ENCODE data around the gene DPH7. TPM values are rescaled to one million over a fixed set of nuclear protein-coding genes. Genes with fewer than 3 reads are reported as not detected.
"Not testable (repeated sequence)": the region's sequence is repeated elsewhere in the genome, so short reads cannot be mapped to it uniquely, and the experiment has no call there.

Gene DPH7
- total RNA-seq, 1 experiment from 2014 or later, result 58.4 TPM

DNA sequence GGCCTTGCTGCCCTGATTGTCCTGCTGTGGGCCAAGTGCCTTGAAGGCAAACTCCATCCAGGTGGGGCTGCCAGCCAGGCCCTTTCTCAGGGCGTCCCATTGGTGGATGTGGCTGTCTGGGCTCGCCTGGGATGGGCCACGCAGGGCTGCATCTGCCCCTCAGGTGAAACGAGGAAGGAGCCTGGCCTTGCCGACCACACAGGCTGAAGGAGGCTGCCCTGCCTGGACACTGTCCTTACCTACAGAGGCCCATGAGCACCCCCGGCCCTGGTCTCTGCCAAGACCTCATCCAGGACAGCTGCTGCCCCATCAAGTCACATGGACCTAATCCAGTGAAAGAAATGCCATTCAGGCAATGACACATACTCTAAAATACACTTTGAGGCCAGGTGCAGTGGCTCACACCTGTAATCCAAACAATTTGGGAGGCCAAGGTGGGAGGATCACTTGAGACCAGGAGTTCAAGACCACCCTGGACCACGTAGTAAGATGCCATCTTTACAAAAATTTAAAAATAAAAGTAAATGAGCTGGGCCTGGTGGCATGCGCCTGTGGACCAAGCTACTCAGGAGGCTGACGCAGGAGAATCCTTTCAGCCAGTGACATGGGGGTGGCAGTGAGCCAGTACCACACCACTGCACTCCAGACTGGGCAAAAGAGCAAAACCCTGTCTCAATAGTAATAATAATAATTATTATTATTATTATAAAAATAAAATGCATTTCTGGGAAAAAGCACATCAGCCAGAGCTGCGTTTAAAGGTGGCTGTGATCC, 62.4 kb downstream of the DPH7 start:
- ChIA-PET POLR2A (no interaction called here), CTCF (no interaction called here)
- H3K4me3 ChIP-seq (ENCODE audit: low read depth, low read length), result no peak overlapping the region
- DNase-seq, result no peak
- Mint-ChIP-seq H3K4me3 (ENCODE audit: unreplicated experiment) (no peak overlapping the region), H3K27me3 (ENCODE audit: insufficient read depth, unreplicated experiment) (no peaks in the 10 kb centered on the region), H3K9me3 (ENCODE audit: unreplicated experiment) (no peaks in the 10 kb centered on the region), H3K4me1 (ENCODE audit: low read depth, unreplicated experiment) (peaks cover 8% of the 10 kb centered on the region), H3K27ac (ENCODE audit: unreplicated experiment) (no peak overlapping the region), H3K36me3 (ENCODE audit: insufficient read depth, unreplicated experiment) (no peaks in the 10 kb centered on the region)
- no peaks in the 10 kb centered on the region for H3K36me3 ChIP-seq (ENCODE audit: control insufficient read depth, insufficient read depth, low read length)
- H3K4me1 ChIP-seq, result peaks cover 11% of the 10 kb centered on the region
- no peaks in the 10 kb centered on the region for H3K9me3 ChIP-seq
- TF ChIP-seq CTCF (IDR thresholded peaks at IDR 0.05; ENCODE audit: insufficient read depth in 1 of 2, low read depth in 1 of 2, low read length in 1 of 2, severe bottlenecking in 1 of 2, unreplicated experiment in 1 of 2), result no peak
- no TSS peak for BruUV-seq (replicated peaks)
- intact Hi-C loops (cut with micrococcal nuclease; ENCODE audit: unreplicated experiment), result no loop called here
- no peaks in the 10 kb centered on the region for H3K27me3 ChIP-seq (replicated peaks; ENCODE audit: control insufficient read depth, insufficient read depth, low read length)

GRCh38 chr9:137515338-137515724, 63.4 kb downstream of the DPH7 start:
- H3K4me3 Mint-ChIP-seq (ENCODE audit: unreplicated experiment), result no peak overlapping the region
- no peaks in the 10 kb centered on the region for H3K27me3 ChIP-seq (replicated peaks; ENCODE audit: control insufficient read depth, insufficient read depth, low read length)
- H3K9me3 ChIP-seq, result no peaks in the 10 kb centered on the region
- H3K36me3 ChIP-seq (ENCODE audit: control insufficient read depth, insufficient read depth, low read length), result no peaks in the 10 kb centered on the region
- peaks cover 11% of the 10 kb centered on the region for H3K4me1 ChIP-seq
- TF ChIP-seq CTCF (IDR thresholded peaks at IDR 0.05; ENCODE audit: insufficient read depth in 1 of 2, low read depth in 1 of 2, low read length in 1 of 2, severe bottlenecking in 1 of 2, unreplicated experiment in 1 of 2), result no peak
- peaks cover 8% of the 10 kb centered on the region for H3K4me1 Mint-ChIP-seq (ENCODE audit: low read depth, unreplicated experiment)
- H3K4me3 ChIP-seq (ENCODE audit: low read depth, low read length), result no peak overlapping the region
- intact Hi-C loops (cut with micrococcal nuclease; ENCODE audit: unreplicated experiment), result no loop called here
- no peaks in the 10 kb centered on the region for H3K36me3 Mint-ChIP-seq (ENCODE audit: insufficient read depth, unreplicated experiment)
- no peak for DNase-seq
- no TSS peak for BruUV-seq (replicated peaks)
- no peaks in the 10 kb centered on the region for H3K9me3 Mint-ChIP-seq (ENCODE audit: unreplicated experiment)
- H3K27me3 Mint-ChIP-seq (ENCODE audit: insufficient read depth, unreplicated experiment), result no peaks in the 10 kb centered on the region
- ChIA-PET CTCF (no interaction called here), POLR2A (no interaction called here)
- no peak overlapping the region for H3K27ac Mint-ChIP-seq (ENCODE audit: unreplicated experiment)

DNA sequence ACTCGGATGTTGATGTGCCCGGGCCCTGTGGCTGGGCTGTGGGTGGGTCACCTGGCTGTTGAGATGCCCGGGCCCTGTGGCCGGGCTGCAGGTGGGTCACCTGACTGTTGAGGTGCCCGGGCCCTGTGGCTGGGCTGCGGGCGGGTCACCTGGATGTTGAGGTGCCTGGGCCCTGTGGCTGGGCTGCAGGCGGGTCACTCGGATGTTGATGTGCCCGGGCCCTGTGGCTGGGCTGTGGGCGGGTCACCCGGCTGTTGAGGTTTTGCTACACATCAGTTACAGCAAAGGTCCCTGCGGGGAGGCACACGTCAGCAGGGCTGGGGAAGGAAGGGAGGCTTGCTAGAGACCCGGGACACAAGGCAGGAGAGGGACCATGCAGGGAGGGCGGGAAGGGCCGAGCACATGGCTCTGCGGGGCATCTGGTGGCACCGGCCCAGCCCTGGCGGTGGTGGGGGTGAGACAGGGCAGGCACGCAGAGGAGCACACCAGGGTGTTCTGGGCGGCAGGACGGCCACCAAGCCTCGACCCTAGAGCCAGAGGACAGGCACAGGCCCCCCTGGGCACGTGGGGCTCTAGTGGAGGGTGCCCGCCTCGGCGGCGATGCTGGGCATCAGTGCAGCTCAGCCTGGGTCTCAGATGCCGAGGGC, 63.9 kb downstream of the DPH7 start:
- no peak overlapping the region for H3K4me3 ChIP-seq (ENCODE audit: low read depth, low read length)
- H3K9me3 ChIP-seq, result no peaks in the 10 kb centered on the region
- H3K27me3 Mint-ChIP-seq (ENCODE audit: insufficient read depth, unreplicated experiment), result no peaks in the 10 kb centered on the region
- no peaks in the 10 kb centered on the region for H3K36me3 ChIP-seq (ENCODE audit: control insufficient read depth, insufficient read depth, low read length)
- no peaks in the 10 kb centered on the region for H3K36me3 Mint-ChIP-seq (ENCODE audit: insufficient read depth, unreplicated experiment)
- intact Hi-C loops (cut with micrococcal nuclease; ENCODE audit: unreplicated experiment), result no loop called here
- peaks cover 11% of the 10 kb centered on the region for H3K4me1 ChIP-seq
- BruUV-seq (replicated peaks), result no TSS peak
- H3K27ac Mint-ChIP-seq (ENCODE audit: unreplicated experiment), result no peak overlapping the region
- H3K4me1 Mint-ChIP-seq (ENCODE audit: low read depth, unreplicated experiment), result peaks cover 8% of the 10 kb centered on the region
- ChIA-PET CTCF (no interaction called here), POLR2A (no interaction called here)
- H3K27me3 ChIP-seq (replicated peaks; ENCODE audit: control insufficient read depth, insufficient read depth, low read length), result no peaks in the 10 kb centered on the region
- no peaks in the 10 kb centered on the region for H3K9me3 Mint-ChIP-seq (ENCODE audit: unreplicated experiment)
- no peak overlapping the region for H3K4me3 Mint-ChIP-seq (ENCODE audit: unreplicated experiment)
- DNase-seq, result no peak
- TF ChIP-seq CTCF (IDR thresholded peaks at IDR 0.05; ENCODE audit: insufficient read depth in 1 of 2, low read depth in 1 of 2, low read length in 1 of 2, severe bottlenecking in 1 of 2, unreplicated experiment in 1 of 2), result no peak

DNA sequence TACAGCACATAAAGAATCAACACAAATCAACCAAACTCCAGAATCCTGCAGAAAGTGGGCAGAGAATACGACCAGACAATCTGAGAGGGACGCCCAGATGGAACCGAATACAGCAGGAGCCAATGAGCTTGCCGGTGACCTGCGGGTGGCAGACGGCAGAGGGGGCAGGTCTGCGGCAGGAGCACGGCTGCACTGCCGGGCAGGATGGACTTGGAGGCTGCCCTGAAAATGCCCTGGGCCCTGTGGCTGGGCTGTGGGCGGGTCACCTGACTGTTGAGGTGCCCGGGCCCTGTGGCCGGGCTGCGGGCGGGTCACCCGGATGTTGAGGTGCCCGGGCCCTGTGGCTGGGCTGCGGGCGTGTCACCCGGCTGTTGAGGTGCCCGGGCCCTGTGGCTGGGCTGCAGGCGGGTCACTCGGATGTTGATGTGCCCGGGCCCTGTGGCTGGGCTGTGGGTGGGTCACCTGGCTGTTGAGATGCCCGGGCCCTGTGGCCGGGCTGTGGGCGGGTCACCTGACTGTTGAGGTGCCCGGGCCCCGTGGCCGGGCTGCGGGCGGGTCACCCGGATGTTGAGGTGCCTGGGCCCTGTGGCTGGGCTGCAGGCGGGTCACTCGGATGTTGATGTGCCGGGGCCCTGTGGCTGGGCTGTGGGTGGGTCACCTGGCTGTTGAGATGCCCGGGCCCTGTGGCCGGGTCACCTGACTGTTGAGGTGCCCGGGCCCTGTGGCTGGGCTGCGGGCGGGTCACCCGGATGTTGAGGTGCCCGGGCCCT, 64.7 kb downstream of the DPH7 start:
- H3K4me3 ChIP-seq (ENCODE audit: low read depth, low read length); POLR2A ChIA-PET; H3K36me3 Mint-ChIP-seq (ENCODE audit: insufficient read depth, unreplicated experiment); BruUV-seq (replicated peaks); H3K27me3 Mint-ChIP-seq (ENCODE audit: insufficient read depth, unreplicated experiment); H3K4me3 Mint-ChIP-seq (ENCODE audit: unreplicated experiment); H3K36me3 ChIP-seq (ENCODE audit: control insufficient read depth, insufficient read depth, low read length); intact Hi-C loops (cut with micrococcal nuclease; ENCODE audit: unreplicated experiment); H3K4me1 Mint-ChIP-seq (ENCODE audit: low read depth, unreplicated experiment); H3K27me3 ChIP-seq (replicated peaks; ENCODE audit: control insufficient read depth, insufficient read depth, low read length); DNase-seq; H3K9me3 Mint-ChIP-seq (ENCODE audit: unreplicated experiment); H3K9me3 ChIP-seq: not testable (repeated sequence)
- peak overlapping the region; percentile 14 for H3K27ac Mint-ChIP-seq (ENCODE audit: unreplicated experiment)
- H3K4me1 ChIP-seq, result peaks cover 11% of the 10 kb centered on the region
- CTCF ChIA-PET, result interaction anchor here (1.0 kb wide), 1 partner anchor 21 kb away, joined by 3 read pairs; no protein-coding TSS in a partner anchor
